ENCODE data around the gene POLR2E.

DNA sequence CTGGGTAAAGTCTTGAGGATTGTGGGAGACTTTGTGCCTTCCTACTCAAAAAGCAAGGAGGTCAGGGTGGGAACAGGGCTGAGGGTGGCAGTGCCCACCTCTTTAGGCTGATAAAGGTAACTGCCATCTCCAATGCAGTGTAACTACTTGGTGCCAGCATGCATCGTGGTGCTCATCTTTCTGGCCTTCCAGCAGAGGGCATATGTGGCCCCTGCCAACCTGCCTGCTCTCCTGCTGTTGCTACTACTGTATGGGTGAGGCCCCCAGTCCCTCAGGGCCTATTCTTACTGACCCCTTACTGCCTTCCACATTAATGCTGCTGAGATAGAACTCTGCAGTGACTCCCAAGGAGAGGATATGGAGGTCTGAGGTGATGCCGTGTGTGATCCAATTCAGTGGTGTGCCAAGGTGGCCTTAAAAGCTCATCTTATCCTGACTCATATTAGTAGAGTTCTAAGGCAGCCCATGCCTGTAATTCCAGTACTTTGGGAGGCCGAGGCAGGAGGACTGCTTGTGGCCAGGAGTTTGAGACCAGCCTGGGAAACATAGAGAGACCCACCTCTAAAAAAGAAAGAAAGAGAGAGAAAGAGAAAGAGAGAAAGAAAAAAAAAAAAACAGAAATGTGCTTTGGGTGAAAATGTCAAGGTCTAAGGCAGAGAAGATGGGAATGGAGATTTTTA is 37.9 kb downstream of the POLR2E start:
- TF ChIP-seq POLR2A (IDR thresholded peaks at IDR 0.05; ENCODE audit: low read length) = no peak
- TF ChIP-seq GATA1 (IDR thresholded peaks at IDR 0.05; ENCODE audit: low read depth, low read length) = no peak
